ENCODE data around the gene GUCA1A.
"Not testable (repeated sequence)": the region's sequence is repeated elsewhere in the genome, so short reads cannot be mapped to it uniquely, and the experiment has no call there.

Gene GUCA1A

DNA sequence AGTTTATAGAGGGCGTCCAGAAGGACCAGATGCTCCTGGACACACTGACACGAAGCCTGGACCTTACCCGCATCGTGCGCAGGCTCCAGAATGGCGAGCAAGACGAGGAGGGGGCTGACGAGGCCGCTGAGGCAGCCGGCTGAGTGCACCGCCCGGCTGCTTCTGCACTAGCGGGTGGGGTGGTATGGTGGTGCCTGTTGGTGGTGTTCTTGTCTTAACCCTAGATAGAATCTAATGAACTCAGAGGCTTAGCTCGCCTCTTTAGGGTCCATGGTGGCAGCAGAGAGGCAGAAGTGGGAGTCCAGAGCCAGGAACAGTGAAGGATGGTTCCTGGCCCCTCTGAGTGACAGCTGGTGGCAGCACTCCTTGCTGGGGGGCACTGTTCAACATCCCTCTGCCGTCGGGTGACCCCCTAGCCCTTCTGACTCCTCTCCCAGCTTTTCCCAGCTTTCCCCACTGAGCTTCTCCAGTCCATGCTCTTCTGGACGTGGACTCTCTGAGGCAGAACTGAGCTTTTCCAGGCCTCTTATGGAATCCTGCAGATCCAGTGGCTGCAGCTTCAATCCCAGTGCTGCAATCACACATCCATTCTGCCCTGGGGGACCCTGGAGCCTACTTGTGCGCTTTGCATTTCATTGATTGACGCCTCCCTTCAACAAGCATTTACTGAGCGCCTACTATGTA is 6.2 kb downstream of the GUCA1A start:
- no peak for DNase-seq

DNA sequence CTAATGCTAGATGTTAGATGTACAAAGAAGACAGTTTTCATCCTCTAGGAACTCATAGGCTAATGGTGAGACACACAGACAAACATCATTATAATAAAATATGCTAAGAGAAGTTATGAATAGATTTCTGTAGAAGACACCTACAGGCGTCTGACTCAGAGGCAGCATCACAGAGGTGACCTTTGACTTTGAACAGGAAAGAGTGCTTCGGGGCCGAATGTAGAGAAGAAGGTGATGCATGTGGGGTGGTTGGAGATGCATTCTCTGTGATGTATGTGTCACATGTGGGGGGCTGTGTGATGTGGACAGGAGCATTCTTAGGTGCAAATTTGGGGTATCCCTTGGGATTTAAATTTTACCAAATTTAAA is 6.8 kb downstream of the GUCA1A start:
- no peak for DNase-seq

DNA sequence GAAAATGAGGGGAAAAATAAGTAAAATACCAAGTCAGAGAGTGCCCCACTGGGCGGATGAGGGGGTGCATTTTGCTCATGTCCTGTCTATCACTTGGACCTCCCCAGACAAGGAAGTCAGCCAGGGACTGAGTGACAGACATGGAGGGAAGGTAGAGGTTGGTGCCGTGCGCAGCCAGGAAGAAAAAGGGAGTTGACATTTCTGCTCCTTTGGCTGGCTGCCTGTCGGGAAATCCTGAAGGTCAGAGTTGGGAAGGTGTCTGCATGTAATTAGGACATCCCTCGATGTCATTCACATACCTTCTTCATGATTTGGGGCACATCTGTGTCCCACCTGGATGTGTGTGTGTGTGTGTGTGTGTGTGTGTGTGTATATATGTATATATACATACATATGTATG is 8.9 kb downstream of the GUCA1A start:
- no peak for DNase-seq

DNA sequence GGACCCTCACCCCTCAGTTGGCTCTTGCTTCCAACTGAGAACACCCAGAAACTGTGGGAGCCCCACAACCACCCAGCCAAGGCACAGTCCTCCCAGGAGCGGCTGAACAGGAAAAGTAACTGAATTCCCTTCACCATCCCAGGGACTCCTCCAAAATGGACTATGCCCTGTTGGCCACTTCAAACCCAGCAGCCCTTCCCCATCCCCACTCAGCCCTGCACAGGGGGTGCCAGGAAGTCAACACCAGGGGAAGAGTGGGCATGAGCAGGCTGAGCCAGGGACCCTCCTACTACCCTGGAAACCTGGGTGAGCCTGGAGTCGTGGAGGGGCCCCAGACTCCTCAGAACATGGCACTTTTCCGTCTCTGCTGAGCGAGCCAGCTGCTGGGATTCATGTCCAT is 11.3 kb downstream of the GUCA1A start:
- DNase-seq = no peak

DNA sequence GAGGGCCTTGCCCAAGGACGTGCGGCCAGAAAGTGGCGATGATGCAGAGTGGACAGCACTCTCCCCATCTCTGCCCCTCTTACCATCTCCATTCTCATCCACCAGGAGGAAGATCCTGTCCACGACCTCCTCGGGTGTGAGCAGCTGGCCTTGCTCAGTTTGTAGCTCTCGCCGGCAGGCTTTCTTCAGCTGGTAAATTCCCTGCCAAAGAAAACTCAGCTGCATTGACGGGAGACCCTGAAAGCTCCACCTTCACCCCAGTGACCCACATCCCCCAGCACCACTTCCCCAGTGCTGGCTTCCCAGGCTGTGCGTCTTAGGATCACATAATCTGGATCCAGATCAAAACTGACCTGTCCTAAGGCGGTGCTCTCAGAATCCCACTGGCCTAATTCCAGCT is 12.4 kb downstream of the GUCA1A start:
- DNase-seq = no peak

DNA sequence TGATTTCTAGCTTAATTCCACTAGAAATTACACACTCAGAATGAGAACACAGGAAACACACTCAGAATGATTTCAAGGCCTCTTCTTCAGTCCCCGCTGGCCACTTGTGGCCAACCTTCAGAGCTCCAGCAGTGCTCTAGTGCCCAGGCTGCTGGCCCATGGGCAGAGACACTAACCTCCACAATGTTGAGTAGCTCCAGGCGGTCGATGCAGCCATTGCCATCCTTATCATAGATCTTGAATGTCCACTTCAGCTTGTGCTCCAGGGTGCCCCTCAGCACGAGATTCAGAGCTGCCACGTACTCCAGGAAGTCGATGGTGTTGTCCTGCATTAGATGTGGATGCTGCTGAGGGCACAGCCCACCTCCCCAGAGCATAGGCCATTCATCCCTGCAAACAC is 15.2 kb downstream of the GUCA1A start:
- DNase-seq = no peak

DNA sequence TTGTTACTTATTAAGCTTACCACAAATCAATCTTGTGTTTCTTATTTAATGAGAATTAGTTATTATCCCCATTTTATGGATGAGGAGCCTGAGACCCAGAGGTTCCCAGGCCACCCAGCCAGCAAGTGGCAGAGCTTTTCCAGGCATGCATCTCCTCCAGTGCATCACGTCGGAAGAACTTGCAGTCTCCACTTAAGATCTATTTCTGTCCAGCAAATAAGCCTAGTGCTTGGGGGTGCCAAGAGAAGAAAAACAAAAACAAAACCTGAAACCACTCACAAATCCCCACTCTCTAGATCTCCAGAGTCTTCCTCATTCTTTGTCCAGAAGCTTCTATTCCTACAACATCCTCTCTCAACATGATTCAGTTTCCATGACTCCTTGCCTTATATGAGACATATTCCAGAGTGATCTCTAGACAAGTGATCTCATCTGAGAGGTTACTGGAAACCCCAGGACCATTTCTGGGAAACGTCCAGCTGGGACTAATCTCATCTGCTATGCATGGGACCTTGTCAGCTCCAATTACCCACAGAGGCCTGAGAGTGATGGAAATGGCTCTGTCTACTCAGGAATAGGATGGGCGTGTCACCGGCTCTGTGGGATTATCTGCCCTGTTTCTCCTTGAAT is 17.5 kb downstream of the GUCA1A start:
- DNase-seq = no peak

DNA sequence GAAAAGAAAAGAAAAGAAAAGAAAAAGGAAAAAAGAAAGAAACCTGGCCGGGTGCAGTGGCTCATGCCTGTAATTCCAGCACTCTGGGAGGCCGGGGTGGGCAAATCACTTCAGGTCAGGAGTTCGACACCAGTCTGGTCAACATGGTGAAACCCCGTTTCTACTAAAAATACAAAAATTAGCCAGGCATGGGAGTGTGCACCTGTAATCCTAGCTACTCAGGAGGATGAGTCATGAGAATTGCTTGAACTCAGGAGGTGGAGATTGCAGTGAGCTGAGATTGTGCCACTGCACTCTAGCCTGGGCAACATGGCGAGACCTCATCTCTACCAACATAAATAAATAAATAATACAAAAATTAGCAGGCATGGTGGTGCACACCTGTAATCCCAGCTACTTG is 19.2 kb downstream of the GUCA1A start:
- not testable (repeated sequence) for DNase-seq

DNA sequence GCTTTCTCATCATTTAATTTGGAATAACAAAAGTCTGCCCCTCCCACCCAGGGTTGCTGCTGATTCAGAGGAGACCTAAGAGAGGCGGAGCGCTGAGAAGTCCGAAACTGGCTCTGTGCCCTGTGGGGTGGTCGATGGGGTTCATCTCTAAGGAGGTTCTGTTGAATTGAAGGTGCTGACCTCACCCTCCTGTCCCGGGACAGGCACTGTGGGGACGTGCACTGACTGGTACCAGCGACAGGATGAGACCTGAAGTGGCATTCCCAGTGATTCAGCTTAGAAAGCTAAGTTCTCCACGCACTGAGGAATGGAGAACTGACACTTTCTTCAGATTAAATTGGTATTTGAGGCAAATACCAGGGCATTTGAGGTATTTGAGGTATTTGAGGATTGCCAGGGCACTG is 20.3 kb downstream of the GUCA1A start:
- no peak for DNase-seq

DNA sequence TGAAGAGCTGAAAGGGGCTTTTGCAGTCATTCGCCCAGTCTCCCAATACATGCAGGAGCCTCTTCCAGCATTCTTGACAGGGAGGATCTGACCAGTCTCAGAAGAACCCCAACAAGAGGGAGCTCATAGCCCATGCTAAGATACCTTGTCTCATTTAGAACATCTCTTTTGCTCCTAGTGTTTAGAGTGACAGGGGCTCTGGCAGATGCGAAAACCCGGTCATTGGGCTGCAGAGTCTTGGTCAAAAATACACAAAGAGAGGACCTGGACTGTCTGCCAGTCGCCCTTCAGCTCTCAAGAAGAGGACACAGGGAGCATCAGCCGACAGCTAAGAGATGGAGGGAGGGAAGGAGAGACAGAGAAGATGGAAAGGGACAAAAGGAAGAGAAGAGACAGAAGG is 20.9 kb downstream of the GUCA1A start:
- DNase-seq = no peak

DNA sequence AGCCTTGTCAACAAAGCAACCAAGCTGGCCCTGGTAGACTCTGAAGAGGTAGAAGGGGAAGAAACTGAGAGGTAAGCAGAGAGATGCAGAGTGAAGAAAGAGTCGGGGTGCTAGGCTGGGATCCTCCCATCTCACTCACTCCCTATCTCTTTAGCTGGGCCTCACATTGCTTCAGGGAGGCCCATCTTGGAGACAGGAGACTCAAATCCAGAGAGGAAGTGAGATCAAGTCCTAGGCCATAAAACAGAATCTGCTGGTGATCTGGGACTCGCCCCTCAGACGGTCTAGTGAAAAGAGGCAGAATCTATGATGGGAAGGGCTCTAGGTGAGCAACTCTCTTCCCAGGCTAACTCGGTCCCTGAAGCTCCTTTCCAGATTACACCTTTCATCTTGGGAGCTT is 22.3 kb downstream of the GUCA1A start:
- no peak for DNase-seq

DNA sequence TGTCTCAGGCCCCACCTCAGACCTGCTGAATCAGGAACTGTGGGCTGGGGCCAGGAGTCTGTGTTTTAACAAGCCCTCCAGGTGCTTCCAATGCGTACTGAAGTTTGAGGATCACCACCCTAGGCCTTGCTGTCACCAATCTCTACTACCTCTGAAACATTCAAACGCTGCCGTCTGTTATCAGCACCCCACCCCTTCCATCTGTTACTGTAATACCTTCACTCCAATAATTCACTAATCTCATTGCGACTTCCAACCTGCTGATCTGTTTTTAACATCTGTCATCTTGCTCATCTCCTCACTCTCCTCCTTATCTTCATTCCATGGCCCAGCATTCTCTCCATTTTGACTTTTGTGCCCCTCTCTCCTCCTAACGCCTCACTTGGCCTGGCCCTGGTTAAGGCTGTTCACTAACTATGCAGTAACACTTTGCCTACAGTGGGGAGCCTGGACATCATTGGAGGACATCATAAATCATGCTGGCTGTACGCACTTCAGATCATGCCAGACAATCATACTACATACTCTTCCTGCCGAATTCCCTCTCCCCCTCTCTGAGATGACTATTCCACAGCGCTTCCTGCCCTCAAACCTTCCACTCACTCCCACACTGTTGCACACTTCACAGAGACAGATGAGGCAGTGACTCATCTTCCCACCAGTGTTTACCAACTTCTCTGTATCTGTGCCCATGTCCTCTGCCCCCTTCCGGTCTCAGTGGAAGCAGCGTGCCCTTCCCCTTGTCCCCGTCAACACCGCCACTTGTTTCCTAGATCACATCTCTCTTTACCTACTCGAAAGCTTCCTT is 24.6 kb downstream of the GUCA1A start:
- no peak for DNase-seq

DNA sequence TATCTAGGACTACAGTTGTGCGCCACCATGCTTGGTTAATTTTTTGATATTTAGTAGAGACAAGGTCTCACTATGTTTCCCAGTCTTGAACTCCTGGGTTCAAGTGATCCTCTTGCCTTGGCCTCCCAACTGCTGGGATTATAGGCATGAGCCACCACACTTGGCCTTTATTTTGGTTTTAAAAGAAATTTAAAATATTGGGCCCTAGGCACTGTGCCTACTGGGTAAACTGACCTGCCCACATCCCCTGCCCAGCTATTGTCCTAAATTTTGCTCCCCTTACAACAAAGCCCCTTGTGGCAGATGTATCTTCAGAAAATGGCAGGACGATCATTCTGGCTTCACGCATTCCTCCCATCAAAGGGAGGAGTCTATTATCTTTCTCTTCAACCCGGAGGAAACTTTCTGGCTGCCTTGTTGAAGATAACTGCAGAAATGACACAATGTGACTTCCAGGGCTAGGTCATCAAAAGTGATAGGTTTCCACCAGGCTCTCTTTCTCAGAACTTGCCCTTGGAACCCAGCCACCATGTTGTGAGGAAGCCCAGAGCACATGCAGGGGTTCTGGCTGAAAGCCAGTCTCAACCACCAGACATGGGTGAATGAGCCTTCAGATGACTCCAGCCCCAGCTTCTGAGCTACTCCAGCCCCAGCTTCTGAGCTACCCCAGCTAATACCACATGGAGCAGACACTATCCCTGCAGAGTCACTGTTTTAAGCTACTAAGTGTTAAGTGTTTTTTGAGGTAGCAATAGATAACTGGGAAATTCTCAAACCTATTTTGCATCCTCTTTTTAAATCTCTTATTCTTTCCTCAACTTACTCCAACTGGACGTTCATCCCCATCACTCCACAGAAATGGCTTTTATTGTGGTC is 26.2 kb downstream of the GUCA1A start:
- no peak for DNase-seq

DNA sequence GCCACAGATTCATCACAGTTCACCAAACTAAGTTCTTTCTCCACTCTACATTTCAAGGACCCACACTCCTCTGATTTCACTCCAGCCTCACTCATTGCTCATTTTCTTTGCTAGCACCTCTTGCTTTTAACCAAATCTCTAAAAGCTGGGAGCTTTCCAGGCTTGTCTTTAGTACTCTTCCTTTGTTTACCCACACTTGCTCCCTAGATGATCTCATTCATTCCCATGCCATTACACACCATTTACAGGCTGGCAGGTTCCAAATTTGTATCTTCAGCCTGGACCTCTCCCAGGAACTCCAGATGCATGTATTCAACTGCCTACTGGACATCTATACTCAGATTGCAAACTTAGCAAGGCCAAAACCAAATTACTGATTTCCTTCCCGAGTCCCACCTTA is 26.9 kb downstream of the GUCA1A start:
- no peak for DNase-seq

DNA sequence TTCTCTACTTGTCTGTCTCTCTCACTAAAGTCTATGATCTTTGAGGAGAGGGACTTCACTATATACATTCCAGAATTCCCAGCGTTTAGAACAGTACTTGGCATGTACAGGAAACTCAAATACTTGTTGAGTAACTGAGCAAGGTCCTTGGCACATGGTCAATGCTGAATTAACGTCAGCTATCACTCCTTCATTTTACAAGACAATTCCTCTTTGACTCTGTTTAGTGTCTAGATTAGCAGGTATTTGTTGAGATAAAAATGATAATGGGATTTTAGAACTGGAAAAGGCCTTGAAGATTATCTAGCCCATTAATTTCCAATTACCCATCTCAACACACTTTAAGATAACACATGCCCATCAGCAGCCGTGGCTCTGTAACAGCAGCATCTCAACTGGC is 28.2 kb downstream of the GUCA1A start:
- no peak for DNase-seq

DNA sequence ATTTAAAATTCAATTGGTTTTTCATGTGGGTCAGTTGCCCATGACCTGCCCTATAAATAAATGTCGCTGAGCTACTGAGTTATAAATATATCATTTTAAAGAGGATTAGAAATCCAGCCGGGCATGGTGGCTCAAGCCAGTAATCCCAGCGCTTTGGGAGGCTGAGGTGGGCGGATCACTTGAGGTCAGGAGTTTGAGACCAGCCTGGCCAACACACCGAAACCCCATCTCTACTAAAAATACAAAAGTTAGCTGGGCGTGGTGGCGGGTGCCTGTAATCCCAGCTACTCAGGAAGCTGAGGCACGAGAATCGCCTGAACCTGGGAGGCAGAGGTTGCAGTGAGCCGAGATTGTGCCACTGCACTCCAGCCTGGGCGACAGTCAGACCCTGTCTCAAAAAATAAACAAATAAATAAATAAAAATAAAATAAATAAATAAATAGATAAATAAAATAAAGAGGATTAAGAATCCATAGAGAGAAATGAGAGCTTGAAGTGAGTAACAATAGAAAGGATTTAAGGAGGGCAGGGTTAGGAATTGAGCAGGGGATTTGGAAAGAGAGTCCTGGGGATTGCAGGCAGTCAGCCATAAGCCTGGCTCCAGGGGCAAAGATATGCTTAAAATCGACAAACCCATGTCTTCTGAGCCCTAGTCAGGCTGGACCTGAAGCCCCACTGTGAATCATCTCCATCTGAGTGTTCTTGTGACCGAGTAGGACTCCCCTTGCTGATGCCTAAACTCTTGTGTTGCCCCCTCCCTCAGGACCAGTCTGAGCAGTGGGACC is 29.2 kb downstream of the GUCA1A start:
- not testable (repeated sequence) for DNase-seq

DNA sequence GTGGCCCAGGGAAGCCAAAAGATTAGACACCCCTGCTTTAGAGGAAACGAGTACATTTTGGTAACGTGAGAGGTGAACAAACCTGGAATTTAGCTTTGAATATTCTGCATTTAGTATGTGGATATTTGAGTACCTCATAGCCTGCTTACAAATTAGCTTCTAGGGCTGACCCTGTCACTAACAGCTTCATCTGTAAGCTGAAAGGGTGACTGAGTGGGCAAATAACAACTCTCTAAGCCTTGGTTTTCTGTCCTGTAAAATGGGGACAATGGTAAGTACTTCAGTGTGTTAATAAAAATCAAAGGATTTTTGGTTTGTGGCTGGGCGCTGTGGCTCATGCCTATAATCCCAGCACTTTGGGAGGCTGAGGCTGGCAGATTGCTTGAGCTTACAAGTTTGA is 30.0 kb downstream of the GUCA1A start:
- no peak for DNase-seq

DNA sequence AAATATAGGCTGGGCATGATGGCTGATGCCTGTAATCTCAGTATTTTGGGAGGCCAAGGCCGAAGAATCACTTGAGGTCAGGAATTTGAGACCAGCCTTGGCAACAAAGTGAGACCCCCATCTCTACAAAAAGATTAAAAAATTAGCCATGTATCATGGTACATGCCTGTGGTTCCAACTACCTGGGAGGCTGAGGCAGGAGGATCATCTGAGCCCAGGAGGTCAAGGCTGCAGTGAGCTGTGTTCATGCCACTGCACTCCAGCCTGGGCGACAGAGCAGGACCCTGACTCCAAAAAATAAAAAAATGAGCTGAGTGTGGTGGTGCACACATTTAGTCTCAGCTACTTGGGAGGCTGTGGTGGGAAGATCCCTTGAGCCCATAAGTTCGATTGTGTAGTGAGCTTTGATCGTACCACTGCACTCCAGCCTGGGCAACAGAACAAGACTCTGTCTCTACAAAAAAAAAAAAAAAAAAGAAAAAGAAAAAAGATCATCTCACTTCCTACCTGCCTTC is 31.7 kb downstream of the GUCA1A start:
- DNase-seq = no peak

DNA sequence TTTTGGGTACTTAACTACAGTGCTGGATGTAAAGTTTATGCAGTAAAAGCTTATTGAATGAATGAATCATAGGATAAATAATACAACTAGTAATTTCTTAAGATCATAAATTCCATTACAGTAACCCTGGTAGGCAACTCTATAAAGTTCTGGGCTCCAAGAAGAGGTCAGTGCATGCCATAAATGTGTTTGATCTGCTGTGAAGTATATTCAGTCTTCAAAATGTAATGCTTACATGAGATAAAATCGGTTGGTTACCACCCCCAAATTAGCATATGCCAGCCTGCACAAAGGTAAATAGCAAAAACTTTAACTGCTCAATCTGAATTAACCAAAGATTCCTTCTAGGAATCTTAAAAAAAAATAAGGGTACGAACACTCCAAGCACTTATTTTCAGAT is 34.4 kb downstream of the GUCA1A start:
- DNase-seq = not testable (repeated sequence)

DNA sequence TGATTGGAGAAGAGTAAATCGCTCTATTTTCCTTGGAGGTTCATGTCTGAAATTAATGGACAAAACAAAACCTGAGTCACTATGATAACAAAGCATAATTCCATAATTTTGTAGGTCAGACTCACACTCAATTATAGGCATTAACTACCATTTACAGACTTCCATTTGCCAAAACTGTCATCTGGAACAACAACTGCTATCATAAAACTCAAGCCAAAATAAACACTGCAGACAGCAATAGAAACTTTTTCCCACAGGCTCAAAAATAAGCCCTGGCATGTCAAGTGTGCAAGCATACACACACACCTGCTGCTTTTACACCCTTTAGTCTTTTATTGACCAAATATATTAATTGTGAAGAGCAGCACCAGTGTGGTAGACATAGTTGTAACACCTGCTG is 37.4 kb downstream of the GUCA1A start:
- no peak for DNase-seq

DNA sequence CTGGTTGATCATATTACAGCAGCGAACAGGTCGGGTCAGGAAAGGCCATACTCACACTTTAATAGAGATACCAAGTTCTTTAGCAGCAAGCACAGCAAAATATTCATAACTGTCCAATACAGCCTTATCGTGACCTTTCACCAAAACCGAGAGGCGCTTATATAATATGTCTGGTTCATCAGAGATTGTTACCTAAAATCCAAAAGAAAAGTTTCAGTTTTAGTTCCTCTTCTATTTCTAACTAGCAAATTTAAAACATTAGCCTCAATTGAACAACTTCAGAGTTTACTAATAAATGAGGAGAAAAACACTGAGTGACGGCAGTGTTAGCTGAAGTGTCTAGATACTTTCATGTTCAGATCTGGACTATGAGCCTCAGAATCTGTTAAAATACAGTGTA is 38.6 kb downstream of the GUCA1A start:
- no peak for DNase-seq

DNA sequence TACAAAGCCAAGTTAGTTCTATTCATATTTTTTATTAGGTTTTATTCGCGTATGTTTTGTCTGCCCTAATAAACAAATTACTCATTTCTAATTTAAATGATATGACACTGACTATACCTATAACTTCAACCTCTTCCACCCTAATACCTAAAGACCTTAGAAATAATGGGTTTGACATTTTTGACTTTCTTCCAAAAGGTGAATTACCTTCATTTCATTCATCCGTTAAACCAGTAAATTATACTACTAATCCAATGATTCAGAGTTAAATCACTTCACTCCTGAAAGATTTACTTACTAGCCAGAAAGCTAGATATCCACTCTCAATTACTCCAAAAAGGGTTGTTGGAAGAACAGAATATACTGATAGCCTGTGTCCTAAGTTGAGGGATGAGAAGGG is 39.3 kb downstream of the GUCA1A start:
- no peak for DNase-seq

Data from NCI-H1048 (cell line).